WI38 (cell line): ENCODE results near the gene G3BP2.

Source experiments
- H3K4me3 ChIP-seq: 2 replicates; pipeline ENCODE4 v1.5.1; 2011; ENCODE audit warnings: low read depth, mild to moderate bottlenecking, control low read depth, low read length
- CTCF ChIP-seq: IDR thresholded peaks from 2 replicates; pipeline ENCODE4 v1.5.1; 2012; ENCODE audit warnings: low read depth, mild to moderate bottlenecking, control low read depth, low read length

Gene G3BP2

GRCh38 chr4:75623026-75623425 lies 50.2 kb downstream of the G3BP2 start:
- no peak for TF ChIP-seq CTCF
- H3K4me3 ChIP-seq: no peak overlapping the region

- H3K4me3 ChIP-seq: no peak overlapping the region
Observed at GRCh38 chr4:75621715-75622114, 51.5 kb downstream of the G3BP2 start.

GRCh38 chr4:75612306-75612705 lies 60.9 kb downstream of the G3BP2 start:
- no peak overlapping the region for H3K4me3 ChIP-seq
- no peak for TF ChIP-seq CTCF

More at GRCh38 chr4:75621715-75622114, 51.5 kb downstream of the G3BP2 start:
- no peak for TF ChIP-seq CTCF

GRCh38 chr4:75605928-75606327 lies 67.3 kb downstream of the G3BP2 start:
- no peak overlapping the region for H3K4me3 ChIP-seq
- no peak for TF ChIP-seq CTCF

GRCh38 chr4:75599647-75600046 lies 73.6 kb downstream of the G3BP2 start:
- TF ChIP-seq CTCF: no peak
- no peak overlapping the region for H3K4me3 ChIP-seq

- TF ChIP-seq CTCF: no peak
- no peak overlapping the region for H3K4me3 ChIP-seq
Observed at GRCh38 chr4:75598390-75598789, 74.8 kb downstream of the G3BP2 start.

GRCh38 chr4:75596061-75596460 lies 77.2 kb downstream of the G3BP2 start:
- H3K4me3 ChIP-seq: no peak overlapping the region
- TF ChIP-seq CTCF: no peak
